ENCODE measurements around the gene ZNF865.

DNA sequence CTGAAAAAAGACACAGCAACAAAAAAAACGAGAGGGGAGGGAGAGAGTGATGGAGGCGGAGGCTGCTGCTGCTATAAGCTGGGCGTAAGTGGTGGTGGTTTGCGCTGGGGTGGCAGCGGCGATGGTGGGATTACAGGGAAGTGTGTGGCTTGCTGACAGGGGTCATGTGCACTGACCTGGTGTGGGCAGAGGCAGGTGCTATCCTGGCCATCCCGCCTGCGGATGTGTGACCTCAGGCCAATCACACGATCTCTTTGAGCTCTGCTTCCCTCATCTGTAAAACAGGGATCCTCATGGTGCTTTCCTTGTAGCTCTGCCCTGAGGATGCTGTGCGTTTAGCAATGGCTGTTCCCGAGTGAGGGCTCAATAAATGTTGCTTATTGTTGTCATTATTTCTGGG is 32.1 kb downstream of the ZNF865 start:
- TF ChIP-seq CREB5 (CRISPR knock-in tag; IDR thresholded peaks at IDR 0.05; ENCODE audit: low read depth) (no peak), TSHZ2 (CRISPR knock-in tag; IDR thresholded peaks at IDR 0.05) (no peak), TCF4 (CRISPR knock-in tag; IDR thresholded peaks at IDR 0.05; ENCODE audit: borderline replicate concordance) (no peak), CSRNP3 (CRISPR knock-in tag; IDR thresholded peaks at IDR 0.05) (no peak), ARNTL (CRISPR knock-in tag; IDR thresholded peaks at IDR 0.05; ENCODE audit: borderline replicate concordance, low read depth) (no peak), ZNF565 (CRISPR knock-in tag; conservative IDR thresholded peaks at IDR 0.05; ENCODE audit: low read depth) (no peak), PPARA (CRISPR knock-in tag; IDR thresholded peaks at IDR 0.05; ENCODE audit: borderline replicate concordance) (no peak)
- TF ChIP-seq, protein P1, sequence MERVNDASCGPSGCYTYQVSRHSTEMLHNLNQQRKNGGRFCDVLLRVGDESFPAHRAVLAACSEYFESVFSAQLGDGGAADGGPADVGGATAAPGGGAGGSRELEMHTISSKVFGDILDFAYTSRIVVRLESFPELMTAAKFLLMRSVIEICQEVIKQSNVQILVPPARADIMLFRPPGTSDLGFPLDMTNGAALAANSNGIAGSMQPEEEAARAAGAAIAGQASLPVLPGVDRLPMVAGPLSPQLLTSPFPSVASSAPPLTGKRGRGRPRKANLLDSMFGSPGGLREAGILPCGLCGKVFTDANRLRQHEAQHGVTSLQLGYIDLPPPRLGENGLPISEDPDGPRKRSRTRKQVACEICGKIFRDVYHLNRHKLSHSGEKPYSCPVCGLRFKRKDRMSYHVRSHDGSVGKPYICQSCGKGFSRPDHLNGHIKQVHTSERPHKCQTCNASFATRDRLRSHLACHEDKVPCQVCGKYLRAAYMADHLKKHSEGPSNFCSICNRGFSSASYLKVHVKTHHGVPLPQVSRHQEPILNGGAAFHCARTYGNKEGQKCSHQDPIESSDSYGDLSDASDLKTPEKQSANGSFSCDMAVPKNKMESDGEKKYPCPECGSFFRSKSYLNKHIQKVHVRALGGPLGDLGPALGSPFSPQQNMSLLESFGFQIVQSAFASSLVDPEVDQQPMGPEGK (CRISPR knock-in tag; IDR thresholded peaks at IDR 0.05; ENCODE audit: borderline replicate concordance) = no peak
